ENCODE measurements around the gene AP2M1.
A peak's percentile ranks its signal among the peaks of the same experiment; 100 is the strongest.
"Not testable (repeated sequence)": the region's sequence is repeated elsewhere in the genome, so short reads cannot be mapped to it uniquely, and the experiment has no call there.

AP2M1 gene

GRCh38 chr3:184157206-184157605, 17.4 kb upstream of the AP2M1 start:
- DNase-seq (ENCODE audit: low spot score) = no peak

DNA sequence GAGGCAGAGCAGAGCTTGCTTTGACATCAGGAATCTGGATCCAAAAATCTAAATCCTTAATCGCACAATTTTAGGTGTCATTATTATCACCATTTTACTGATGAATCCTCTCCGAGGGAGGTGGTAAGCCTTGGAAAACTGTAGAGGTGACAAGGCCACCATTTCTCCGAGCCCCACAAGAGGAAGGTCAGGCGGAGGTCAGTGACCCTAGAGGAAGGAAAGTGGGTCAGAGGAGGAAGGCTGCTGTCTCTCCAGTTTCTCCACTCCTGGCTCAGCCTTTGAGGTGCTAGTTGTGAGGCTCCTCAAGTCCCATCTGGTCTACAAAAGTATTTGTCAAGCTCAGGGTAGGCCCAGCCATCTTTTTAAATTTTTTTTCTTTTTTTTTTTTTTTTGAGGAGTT, 16.3 kb upstream of the AP2M1 start:
- DNase-seq (ENCODE audit: low spot score) = no peak

GRCh38 chr3:184160456-184160855, 14.2 kb upstream of the AP2M1 start:
- DNase-seq (ENCODE audit: low spot score) = no peak

- DNase-seq (ENCODE audit: low spot score) = not testable (repeated sequence)
These were observed 12.0 kb upstream of the AP2M1 start for GRCh38 chr3:184162571-184163070.

- DNase-seq (ENCODE audit: low spot score) = no peak
These were observed 9.9 kb upstream of the AP2M1 start for GRCh38 chr3:184164648-184165330.

DNA sequence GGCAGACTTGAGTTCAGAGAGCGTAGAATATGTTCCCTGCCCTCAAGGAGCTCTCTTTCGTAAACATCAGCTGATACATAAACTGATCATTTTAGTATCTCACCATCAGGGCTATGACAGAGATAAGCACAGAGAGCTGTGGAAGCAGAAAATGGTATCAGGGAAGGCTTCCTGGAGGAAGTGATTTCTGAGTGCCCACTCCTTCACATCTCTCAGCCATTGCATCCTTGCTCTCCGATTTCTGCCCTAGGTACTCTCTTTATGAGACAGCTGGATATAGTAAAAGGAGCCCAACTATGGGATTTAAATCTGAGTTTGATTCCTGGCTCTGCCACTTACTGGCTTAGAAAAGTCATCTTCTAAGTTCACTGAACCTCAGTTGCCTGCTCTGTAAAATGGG, 9.1 kb upstream of the AP2M1 start:
- no peak for DNase-seq (ENCODE audit: low spot score)

DNA sequence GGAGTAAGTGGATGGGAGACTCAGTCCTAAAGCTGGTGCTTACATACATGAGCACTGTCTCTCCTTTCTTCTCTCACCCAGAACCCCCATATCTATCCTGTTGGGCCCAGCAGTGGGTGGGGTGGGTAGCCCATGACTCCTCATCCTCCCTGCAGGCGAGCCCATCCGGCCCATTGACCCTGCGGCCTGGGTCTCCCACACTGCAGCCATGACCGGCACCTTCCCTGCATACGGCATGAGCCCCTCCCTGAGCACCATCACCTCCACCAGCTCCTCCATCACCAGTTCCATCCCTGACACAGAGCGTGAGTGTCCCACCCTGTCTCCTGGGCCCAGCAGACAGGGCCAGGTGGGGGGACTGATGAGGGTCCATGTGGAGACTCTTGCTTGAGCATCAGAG, 8.0 kb upstream of the AP2M1 start:
- DNase-seq (ENCODE audit: low spot score) = no peak

- no peak for DNase-seq (ENCODE audit: low spot score)
These were observed 6.9 kb upstream of the AP2M1 start for GRCh38 chr3:184167786-184168185.

DNA sequence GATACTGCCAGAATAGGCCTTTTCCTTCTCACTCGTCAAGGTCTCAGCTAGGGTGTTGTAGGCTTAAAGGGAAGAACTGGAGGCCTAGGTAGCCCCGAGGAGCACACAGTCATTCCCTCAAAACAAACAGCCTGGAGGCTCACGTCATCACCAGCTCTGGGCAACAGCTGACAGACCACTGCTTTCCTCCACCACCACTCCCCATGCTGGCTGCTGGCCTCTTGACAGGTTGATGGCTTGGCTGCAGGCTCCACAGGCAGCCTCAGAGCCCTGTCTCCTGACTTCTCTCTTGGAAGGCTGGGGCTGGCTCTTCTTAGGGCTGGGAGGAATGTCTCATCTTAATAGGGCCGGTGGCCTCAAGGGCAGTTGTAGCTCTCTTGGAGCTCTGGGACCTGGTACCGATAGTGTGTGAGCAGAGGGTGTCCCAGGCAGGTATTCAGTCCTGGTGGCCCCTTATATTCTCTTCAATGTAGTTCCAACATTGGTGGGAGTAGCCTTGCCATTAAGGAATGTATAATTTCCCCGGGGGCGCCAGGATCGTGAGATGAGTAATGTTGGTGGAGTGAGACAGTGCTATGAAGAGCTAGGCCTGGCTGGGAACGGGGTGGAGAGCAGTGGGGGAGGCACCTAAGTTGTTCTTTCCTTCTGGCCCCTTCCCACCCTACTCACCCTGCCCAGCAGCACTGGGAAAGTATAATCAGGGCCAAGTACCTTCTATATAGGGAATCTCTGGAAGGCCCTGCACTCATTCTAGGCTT, 6.1 kb upstream of the AP2M1 start:
- DNase-seq (ENCODE audit: low spot score) = no peak

DNA sequence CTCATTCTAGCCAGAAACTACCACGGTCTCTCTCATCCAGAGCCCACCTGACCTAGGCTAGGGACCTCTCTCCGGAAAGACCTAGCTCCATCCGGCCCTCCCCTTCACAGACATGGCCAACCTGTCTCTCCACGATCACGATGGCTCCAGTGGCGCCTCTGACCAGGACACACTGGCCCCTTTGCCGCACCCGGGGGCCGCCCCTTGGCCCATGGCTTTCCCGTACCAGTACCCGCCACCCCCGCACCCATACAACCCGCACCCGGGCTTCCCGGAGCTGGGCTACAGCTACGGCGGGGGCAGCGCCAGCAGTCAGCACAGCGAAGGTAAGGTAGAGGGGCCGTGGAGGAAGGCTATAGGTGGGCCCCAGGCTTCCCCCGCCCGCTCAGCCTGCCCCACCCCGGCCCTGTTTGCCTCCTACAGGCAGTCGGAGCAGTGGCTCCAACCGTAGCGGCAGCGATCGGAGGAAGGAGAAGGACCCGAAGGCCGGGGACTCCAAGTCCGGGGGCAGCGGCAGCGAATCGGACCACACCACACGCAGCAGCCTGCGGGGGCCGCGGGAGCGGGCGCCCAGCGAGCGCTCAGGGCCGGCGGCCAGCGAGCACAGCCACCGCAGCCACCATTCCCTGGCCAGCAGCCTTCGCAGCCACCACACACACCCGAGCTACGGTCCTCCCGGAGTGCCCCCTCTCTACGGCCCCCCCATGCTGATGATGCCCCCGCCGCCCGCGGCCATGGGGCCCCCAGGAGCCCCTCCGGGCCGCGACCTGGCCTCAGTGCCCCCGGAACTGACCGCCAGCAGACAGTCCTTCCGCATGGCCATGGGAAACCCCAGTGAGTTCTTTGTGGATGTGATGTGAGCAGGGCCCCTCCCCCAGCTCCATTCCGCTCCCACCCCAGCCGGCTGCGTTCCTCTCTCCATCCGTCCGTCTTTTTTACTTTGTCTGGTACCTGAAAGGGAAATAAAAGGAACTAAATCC, 4.5 kb upstream of the AP2M1 start:
- DNase-seq (ENCODE audit: low spot score) = no peak

DNA sequence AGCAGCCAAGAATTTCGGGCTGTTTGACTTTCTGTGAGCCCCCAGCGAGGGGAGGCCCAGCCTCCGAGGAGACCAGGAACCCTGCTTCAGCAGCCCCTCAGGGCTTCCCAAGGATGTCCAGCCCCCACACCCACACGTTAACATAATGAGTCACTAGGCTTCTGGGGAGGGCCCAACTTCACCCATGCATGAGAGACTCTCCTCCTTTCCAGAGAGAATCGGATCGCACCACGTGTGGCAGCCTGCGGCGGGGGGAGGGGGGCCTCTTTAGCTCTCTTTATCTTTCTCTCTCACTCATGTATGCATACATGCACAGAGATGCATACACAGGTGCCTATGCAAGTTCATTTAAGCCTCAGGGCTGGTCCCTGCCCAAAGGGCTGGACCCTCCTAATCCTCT, 3.1 kb upstream of the AP2M1 start:
- DNase-seq (ENCODE audit: low spot score) = no peak

DNA sequence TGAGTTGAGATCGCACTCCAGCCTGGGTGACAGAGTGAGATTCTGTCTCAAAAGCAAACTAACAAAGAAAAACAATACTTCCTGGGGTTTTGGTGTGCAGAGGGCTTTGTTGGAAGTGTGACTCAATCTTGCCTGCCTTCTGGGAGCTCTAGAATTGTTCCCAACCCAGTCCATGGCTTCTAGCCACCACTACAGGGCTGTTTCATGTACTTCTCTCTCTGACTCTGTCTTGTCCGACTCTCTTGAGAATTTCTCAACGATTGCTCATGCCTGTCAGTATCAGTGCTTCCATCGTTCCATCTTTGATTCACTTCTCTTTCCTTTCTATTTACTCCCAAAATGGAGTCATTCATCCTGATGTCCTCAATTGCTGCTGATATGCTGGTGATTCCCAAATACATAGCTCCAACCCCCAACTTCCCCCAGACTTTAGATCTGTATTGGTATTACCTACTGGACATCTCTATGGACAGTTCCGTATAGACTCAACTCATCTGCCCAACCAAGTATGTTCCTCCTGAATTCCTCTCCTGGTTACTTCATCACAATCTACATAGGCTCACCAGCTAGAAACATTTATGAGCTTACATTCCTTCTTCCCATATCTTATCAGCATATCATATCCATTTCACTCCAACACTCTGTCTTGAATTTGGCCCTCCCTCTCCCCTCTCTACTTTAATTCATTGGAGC, 1.8 kb upstream of the AP2M1 start:
- no peak for DNase-seq (ENCODE audit: low spot score)

GRCh38 chr3:184173374-184173722, 1.3 kb upstream of the AP2M1 start:
- DNase-seq (ENCODE audit: low spot score) = no peak

- DNase-seq (ENCODE audit: low spot score) = no peak
These were observed 390 bp upstream of the AP2M1 start for GRCh38 chr3:184174284-184174645.

- DNase-seq (ENCODE audit: low spot score) = no peak
These were observed 851 bp downstream of the AP2M1 start for GRCh38 chr3:184175506-184175905.

DNA sequence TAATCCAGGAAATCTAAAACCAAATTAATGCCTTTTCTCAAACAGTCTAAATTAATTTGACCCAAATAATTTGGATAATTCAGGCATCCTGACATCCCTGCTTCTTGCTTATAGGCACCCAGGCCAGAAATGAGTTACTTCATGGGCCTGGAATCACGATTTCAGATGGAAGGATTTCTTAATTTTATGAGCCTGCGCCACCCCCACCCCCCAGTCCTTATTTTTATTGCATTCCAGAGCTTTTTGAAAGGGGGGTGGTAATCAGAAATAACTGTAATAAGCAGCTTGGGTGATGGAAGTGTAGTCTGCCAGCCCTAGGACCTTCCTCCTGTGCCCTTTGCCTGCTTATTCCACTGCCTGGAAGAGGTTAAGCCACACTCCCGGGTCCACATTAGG, 1.3 kb downstream of the AP2M1 start:
- no peak for DNase-seq (ENCODE audit: low spot score)

GRCh38 chr3:184176377-184177330, 2.0 kb downstream of the AP2M1 start:
- peak; percentile 33 for DNase-seq (ENCODE audit: low spot score)

- DNase-seq (ENCODE audit: low spot score) = no peak
These were observed 2.7 kb downstream of the AP2M1 start for GRCh38 chr3:184177331-184177731.

GRCh38 chr3:184177767-184178306, 3.2 kb downstream of the AP2M1 start:
- no peak for DNase-seq (ENCODE audit: low spot score)

DNA sequence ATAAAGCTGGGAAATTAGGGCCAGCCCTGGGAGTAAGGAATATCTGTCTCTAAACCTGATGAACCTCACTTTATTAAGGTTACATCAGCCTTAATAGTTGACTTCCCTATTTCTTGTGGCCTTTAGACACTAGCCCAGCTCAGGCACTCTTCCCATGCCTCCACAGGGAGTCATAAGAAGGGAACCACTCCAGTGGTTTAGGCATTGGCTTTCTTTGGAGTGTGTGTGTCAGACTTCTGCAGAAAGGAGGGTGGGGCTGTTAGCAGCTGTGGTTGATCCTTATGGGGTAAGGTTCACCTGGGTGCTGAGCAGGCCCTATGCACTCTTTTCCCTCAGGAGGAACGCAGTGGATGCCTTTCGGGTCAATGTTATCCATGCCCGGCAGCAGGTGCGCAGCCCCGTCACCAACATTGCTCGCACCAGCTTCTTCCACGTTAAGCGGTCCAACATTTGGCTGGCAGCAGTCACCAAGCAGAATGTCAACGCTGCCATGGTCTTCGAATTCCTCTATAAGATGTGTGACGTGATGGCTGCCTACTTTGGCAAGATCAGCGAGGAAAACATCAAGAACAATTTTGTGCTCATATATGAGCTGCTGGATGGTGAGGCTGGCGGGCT, 4.0 kb downstream of the AP2M1 start:
- DNase-seq (ENCODE audit: low spot score) = no peak

Data from hematopoietic multipotent progenitor cell treated with erythropoietin and hydrocortisone succinate and interleukin-3 and kit ligand, for 15 days (in vitro differentiated cells).